RWPE1 (cell line): ENCODE data around the gene ATG4D.

Experiments
- CTCF ChIA-PET: fragments of 350-600 bp; sonication (Branson Sonifier 250); formaldehyde crosslinking; extraction: SDS; loops from one replicate; lab custom pipeline; 2021; lab: Yijun Ruan, JAX
- POLR2A ChIA-PET: fragments of 400-600 bp; formaldehyde crosslinking; extraction: SDS; loops from one replicate; lab custom pipeline; 2020; ENCODE audit warnings: antibody characterized with exemption; ENCODE audit not compliant: low non-redundant PET; lab: Yijun Ruan, JAX
- DNase-seq: peaks from one replicate; pipeline ENCODE4 v3.0.0; 2012; ENCODE audit warnings: low spot score
- H3K27ac ChIP-seq: fragments of 450-650 bp; 2 replicates; pipeline ENCODE4 v1.5.1; 2017
- TF ChIP-seq, protein P1 (sequence below): fragments of 450-650 bp; conservative IDR thresholded peaks from 2 replicates; pipeline ENCODE4 v1.5.1; 2017; ENCODE audit warnings: low read depth, mild to moderate bottlenecking

Gene ATG4D

DNA sequence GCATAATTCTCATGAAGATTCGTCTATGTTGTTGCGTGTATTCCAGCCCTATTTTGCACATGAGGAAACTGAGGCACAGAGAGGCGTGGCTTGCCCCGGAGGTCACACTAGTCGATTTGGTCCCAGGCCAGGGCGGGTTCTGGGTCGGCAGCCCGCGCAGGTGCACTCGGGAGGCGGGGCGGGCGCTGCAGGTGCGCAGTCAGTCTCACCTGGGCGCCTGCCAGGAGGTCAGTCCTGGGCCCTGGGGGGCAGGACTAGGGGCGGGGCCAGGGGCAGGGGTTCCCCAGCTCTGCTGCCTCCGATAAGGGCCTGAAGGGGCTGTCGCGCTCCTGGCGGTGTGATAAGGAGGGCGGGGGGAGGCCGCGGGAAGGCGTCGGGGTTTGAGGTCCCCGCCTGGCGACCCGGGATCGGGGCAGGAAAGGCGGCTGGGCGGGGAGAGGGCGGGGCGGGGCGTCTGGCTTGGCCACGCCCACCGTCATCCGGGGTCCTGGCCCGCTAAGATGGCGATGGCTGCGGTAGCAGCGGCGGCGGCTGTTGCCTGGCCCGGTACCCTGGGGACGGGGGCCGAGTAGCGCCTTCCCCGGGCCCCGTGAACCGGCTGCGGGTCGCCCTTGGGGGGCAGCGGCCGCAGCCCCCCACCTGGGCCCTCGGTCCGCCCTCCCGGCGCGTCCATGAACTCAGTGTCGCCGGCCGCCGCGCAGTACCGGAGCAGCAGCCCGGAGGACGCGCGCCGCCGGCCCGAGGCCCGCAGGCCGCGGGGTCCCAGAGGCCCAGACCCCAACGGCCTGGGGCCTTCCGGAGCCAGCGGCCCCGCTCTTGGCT is at the start of gene ATG4D:
ATG4D (plus strand) TSS at position 485 of the 822 bp plus-strand sequence; CDS start at position 672, 187 bp downstream.
- peak within 1 kb of the TSS; percentile 82 for H3K27ac ChIP-seq
- peak; percentile 97 for DNase-seq
- TF ChIP-seq, protein P1, sequence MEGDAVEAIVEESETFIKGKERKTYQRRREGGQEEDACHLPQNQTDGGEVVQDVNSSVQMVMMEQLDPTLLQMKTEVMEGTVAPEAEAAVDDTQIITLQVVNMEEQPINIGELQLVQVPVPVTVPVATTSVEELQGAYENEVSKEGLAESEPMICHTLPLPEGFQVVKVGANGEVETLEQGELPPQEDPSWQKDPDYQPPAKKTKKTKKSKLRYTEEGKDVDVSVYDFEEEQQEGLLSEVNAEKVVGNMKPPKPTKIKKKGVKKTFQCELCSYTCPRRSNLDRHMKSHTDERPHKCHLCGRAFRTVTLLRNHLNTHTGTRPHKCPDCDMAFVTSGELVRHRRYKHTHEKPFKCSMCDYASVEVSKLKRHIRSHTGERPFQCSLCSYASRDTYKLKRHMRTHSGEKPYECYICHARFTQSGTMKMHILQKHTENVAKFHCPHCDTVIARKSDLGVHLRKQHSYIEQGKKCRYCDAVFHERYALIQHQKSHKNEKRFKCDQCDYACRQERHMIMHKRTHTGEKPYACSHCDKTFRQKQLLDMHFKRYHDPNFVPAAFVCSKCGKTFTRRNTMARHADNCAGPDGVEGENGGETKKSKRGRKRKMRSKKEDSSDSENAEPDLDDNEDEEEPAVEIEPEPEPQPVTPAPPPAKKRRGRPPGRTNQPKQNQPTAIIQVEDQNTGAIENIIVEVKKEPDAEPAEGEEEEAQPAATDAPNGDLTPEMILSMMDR: no peak
- CTCF ChIA-PET: interaction anchor here (0.5 kb wide), 1 partner anchor 22 kb away, joined by 3 read pairs; the partner anchor contains the start of gene KRI1
- POLR2A ChIA-PET: no interaction called here

DNA sequence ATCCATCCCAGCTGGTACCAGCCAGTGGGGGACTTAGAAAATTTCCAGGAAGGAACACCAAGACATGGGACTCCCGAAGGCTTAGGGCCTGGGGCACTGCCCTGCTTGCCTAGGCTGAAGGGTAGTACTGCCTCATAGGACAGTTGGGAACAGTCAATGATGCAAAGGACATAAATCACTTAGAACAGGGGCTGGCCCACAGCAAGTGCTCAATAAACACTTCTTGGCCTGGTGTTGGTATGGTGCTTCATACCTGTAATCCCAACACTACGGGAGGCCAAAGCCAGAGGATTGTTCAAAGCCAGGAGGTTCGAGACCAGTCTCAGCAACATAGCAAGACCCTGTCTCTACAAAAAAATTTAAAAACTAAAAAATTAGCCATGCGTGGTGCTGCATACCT is 46.3 kb upstream of the ATG4D start:
- ChIA-PET CTCF (no interaction called here), POLR2A (no interaction called here)
- no peak for DNase-seq
- no peak overlapping the region for H3K27ac ChIP-seq
- TF ChIP-seq, protein P1: no peak

DNA sequence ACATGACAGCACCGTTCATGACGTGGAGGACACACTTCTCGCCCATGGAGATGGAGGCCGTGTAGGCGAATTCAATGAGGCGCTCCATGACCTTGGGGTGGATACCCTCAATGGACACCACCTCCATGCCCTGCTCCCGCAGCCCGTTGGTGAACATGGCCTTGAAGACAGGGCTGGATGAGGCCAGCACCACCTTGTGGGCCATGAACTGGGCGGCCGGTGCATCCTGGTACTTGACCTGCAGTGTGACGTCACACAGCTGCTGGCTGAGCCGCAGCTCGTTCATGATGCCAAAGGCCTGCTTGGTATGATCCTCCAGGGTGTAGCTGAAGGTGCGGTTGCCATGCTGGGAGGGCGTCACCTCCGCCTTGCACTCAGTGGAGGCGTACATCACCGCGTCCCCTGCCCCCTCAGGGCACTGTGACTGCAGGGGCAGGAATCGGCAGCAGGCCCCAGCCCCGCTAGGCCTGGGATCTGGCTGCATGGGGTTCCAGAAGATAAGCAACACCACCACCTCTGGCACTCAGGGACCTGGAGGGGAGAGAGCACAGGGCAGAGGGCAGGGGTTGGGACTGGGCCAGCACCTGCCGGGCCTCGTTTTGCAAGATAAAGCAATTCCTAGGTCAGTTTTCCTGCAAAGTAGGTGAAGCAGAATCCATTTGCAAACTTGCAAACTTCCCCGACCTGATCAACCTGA is 44.0 kb upstream of the ATG4D start:
- ChIA-PET POLR2A (interaction anchor here (0.5 to 0.8 kb wide), 3 partner anchors 11 to 66 kb away, joined by 3 to 5 read pairs (median 3); partner anchors contain the start of gene KRI1), CTCF (interaction anchor here (0.5 kb wide), 1 partner anchor 521 kb away, joined by 3 read pairs; no protein-coding TSS in a partner anchor)

GRCh38 chr19:10500247-10500592 is 43.5 kb upstream of the ATG4D start:
- ChIA-PET POLR2A (interaction anchor here (0.5 to 0.8 kb wide), 3 partner anchors 10 to 66 kb away, joined by 3 to 5 read pairs (median 3); partner anchors contain the start of gene KRI1), CTCF (interaction anchor here (0.7 kb wide), 1 partner anchor 36 kb away, joined by 3 read pairs; no protein-coding TSS in a partner anchor)
- no peak for DNase-seq
- peak overlapping the region; percentile 94 for H3K27ac ChIP-seq
- TF ChIP-seq, protein P1: no peak

More for the DNA sequence above, 44.0 kb upstream of the ATG4D start:
- TF ChIP-seq, protein P1: no peak
- peak overlapping the region; percentile 94 for H3K27ac ChIP-seq
- no peak for DNase-seq

GRCh38 chr19:10501971-10502523 is 41.7 kb upstream of the ATG4D start:
- ChIA-PET POLR2A (no interaction called here), CTCF (interaction anchor here (0.6 kb wide), 1 partner anchor 11 kb away, joined by 5 read pairs; no protein-coding TSS in a partner anchor)
- TF ChIP-seq, protein P1: no peak
- peak overlapping the region; percentile 94 for H3K27ac ChIP-seq
- DNase-seq: peak; percentile 45

DNA sequence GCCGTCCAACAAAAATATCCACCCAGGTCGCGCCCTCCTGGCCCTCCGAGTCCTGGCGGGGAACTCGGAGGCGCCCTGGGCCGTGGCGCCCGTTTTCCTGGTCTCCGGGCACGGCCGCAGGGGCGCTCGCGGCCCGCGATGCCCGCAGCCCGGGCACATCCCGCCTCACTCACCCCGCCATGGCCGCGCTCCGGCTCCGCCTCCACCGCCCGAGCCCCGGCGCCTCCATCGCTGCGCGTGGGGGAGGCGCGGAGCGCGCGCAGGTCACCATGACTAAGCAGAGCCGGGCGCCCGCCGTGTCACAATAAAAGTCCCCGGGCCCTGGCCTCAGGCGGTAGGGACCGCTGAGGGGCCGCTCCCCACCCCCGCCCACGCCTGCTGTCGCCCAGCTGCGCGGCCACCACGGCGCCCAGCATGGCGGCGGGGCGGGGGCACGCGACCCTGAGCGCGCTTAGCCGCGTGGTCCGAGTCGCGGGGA is 41.1 kb upstream of the ATG4D start:
- TF ChIP-seq, protein P1: no peak
- CTCF ChIA-PET: no interaction called here
- H3K27ac ChIP-seq: peak overlapping the region; percentile 94
- DNase-seq: peak; percentile 89
- POLR2A ChIA-PET: no interaction called here
